CD4-positive, alpha-beta T cell treated with Interleukin-12 subunit alpha and Interleukin-12 subunit beta, for 1 hour (primary cell): ENCODE measurements around the gene SMTNL2.

ENCODE experiments used
- DNase-seq: peaks from one replicate; pipeline ENCODE4 v3.0.0-alpha.2; 2020

The SMTNL2 gene

DNA sequence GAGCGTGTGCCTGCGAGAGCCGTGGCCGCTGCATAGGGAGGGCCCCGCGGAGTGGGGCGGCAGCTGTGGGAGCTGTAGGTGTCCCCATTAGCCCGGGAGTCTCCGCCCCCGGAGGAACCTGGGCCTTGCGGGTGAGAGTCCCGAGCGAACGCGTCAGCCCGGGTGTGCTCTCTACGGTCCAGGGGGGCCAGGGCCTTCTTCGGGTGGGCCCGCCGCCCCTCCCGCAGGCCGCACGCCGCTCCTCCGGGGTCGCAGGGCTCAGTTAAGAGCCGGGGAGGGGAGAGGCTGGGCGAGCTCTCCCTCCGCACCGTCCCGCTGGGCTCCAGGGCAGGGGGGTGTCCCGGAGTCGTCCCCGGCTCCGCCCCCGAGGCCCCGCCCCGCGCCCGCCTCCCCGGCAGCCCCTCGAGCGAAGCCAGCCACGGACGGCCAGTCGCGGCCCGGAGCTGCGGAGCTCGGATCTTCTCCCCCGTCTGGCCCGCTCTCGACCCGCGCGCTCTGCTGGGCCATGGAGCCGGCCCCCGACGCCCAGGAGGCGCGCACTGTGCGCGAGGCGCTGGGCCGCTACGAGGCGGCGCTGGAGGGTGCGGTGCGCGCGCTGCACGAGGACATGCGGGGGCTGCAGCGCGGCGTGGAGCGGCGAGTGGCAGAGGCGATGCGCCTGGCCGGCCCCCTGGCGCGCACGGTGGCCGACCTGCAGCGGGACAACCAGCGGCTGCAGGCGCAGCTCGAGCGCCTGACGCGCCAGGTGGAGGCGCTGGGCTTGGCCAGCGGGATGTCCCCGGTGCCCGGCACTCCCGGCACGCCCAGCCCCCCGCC is at the start of gene SMTNL2:
Gene SMTNL2, plus strand, starts transcription at position 429 of the 816 bp plus-strand sequence. Its CDS starts 77 bp downstream, at position 506.
- DNase-seq, result peak; percentile 8

DNA sequence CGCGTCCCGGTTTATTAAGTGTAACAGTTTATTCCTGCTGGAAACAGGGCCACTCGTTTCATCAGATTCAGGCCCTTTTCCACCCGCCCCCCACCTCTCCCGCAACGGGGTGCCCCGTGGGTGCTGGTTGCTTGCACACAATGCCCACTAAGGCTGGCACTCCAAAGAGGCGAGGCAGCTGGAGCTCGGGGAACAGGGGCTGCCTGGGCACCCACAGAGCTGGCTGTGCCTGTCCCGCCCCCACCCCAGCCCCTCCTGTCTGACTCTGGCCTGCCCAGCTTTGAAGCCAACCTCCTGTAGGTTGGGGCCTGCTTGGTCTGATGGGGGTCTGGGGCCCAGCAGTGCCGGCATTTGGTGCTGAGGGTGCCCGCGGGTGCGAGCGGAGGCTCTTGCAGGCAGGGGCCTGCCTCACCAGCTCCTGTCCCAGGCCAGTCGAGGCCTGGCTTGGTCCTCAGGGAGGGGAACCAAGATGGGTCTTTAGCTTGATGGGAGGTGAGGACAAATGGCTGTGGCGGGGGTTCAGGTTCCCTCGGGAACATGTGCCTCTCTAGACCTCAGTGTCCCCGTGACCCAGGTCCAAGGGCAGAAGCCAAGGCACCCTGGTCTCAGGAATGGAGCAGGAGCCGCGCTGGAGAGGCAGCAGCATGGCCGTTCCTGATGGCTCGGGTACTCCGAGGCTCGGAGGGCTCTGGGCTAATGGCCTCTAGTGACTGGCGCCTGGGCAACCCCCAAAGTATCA is 49.2 kb upstream of the SMTNL2 start:
- no peak for DNase-seq

DNA sequence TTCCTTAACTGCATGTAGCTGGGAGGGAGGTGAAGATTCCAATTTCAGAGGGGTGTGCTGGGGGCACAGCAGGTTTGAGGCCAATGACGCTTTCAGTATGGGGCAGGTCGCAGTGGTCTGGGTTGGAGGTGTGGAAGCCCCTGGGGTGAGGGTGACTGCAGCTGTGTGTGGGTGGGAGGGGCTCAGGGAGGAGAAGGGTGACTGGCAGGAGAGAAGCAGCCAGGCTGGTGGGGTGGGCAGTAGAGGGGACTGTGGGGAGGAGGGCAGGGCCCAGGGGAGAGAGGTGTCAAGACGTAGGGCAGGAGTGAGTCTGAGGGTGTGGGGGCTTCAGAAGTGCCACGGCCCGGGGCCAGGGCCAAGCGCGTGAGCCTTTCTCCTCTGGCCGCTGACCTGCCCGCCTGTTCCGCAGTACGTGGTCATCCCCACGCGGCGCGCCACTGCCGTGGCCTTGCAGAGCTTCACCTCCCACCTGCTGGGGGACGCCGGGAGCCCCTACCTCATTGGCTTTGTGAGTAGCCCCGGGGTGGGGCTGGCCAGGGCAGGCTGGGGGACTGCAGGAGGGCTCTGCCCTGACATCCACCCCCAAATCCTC is 48.6 kb upstream of the SMTNL2 start:
- no peak for DNase-seq

DNA sequence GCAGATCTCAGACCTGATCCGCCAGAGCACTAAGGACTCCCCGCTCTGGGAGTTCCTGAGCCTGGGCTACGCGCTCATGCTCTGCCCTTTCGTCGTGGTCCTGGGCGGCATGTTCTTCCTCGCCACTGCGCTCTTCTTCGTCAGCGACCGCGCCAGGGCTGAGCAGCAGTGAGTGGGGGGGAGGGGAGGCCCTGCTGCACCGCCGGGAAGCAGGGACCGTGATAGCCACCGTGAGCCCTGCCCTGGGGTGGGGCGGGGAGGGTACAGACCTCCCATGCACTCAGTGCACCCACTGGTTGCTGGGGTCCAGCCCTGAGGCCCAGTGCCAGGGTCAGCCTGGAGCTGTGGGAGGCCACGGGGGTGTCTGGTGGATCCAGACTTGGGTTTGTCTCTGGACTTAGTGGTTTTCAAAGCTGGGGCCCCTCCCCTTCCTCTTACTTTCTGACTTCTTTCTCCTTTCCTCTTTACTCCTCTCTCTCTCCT is 48.0 kb upstream of the SMTNL2 start:
- DNase-seq, result no peak

DNA sequence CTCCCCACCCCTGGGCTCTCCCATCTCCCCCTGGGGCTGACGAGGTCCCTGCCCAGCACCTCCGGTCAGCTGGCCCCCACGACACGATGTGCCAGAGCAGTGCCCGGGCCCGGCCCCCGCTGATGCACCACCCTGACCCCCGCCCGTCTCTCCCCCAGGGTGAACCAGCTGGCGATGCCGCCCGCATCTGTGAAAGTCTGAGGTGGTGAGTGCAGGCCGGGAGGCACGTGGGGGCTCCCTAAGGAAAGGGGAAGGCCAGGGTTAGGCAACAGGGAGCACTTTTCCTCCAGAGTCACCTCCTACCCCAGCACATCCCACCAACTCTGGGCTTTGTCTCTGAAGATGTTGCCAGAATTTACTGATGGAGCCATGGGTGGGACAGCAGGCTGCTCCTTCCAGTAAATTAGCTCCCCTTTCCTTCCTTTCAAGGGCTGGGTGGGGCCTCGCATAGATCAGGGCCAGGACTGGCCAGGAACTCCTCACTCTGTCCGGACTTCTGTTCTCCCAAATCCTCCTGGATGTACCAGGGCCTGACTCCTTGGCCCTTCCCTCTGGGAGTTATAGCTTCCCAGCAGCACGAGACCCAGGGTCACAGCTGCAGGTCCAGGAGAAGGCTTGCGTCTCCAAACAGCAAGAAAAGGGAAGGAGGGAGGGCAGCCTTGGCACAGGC is 47.5 kb upstream of the SMTNL2 start:
- no peak for DNase-seq

DNA sequence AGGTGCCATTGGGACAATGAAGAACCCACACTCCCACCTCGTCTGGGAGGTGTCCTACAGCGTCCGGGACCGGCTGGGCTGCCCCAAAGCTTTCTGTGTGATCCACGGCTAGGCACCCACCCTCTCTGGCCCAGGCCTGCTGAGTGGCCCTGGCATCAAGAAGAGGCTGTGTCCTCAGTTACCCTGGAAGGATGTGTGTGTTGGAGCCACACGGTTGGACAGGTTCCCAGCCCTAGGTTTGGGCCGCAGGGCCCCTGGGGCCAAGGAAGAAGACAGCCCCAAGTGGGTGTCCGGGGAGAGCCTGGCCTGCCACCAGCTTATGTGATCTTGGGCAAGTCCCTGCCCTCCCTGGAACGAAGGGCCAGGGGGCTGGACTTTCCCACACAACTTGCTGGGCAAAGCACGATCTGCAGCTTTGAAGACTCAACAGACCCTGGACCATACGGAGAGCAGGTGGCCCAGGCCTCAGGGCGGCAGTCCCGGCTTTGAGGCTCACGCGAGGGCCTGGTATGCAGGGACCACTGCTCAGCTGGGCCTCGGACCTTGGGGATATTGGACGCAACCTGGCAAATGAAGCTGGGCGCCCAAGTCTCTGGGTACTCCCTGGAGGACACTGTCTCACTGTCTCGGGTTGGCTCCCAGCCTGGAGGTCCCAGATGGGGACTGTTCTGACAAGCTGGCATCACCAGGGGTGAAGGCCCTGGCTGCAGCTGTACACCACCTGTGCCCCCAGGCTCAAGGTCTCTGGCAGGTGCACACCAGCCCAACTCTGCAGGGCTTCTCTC is 46.7 kb upstream of the SMTNL2 start:
- no peak for DNase-seq

DNA sequence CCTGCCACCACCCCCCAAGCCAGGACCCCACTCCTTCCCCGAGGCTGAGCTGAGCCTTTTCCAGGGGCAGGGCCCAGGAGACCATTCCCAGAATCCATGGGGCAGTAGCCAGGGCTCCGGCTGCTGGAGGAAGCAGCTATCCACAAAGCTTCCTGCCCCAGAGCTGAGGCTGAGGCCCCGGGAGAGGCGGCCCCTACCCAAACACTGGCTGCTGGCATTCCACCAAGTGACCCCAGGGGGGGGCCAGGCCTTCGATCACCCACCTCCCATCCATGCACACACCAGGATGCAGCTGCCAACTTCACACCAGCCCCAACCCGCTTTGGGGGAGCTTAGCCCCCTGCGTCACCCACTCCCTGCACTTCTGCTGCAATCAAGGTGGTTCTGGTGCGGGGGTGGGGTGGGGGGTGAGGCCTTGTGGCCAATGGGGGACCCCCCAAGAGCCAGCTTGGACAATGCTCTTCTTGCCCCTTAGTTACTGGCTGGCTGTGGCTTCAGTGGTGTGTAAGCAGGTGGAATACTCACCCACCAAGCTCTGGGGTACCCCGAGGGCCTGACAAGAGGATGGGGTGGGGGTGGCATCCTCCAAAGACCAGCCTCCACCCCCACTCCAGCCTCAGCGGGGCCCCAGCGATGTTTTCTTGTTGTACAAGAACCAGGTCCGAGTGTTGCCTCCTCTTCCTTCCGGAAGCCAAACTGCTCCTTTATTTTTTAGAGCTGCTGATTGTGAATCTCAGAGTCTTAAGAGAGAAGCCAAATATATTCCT is 45.9 kb upstream of the SMTNL2 start:
- no peak for DNase-seq

DNA sequence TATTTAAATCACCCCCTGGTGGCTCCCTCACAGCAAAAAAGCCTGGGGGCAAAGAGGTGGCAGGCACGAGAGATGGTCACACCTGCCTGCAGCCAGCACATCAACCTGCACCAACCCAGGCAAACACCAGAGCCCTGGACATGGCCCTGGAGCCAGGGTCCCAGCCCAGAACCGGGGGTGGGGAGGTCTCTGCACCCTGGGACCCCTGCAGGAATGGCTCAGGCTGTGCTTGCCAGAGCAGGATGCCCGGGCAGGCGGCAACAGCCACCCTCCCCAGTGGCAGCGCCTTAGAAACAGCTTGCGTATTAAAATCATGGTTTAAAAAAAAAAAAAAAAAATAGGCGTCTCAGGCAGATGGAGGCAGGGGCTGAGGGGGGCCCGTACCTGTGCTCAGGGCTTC is 45.3 kb upstream of the SMTNL2 start:
- DNase-seq, result no peak

DNA sequence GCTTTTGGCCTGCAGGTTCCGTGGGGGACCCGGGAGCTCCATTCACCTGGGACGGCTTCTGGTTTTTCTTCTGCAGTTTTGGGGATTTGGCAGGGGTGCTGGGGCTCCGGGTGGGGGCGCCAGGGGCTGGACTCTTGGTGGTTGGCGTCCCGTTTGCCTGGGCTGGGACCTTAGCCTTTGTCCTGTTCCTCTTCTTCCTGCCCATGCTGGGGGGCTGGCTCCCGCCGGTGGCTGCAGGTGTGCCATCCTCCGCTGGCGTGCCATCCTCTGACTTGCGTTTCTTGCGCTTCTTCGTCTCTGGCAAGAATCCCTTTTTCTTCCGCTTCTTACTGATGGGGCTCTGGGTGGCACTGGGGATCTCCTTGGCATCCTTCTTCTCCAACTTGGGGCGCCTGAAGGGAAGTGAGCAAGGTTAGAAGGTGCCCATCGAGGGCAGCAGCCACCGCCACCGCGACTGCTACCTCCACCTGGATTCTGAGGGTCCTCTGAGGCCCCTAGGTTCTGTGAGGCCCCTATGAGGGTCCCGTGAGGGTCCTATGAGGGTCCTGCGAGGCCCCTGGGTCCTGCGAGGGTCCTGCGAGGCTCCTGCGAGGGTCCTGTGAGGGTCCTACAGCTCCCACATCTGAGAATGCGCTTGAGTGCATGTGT is 44.6 kb upstream of the SMTNL2 start:
- no peak for DNase-seq

DNA sequence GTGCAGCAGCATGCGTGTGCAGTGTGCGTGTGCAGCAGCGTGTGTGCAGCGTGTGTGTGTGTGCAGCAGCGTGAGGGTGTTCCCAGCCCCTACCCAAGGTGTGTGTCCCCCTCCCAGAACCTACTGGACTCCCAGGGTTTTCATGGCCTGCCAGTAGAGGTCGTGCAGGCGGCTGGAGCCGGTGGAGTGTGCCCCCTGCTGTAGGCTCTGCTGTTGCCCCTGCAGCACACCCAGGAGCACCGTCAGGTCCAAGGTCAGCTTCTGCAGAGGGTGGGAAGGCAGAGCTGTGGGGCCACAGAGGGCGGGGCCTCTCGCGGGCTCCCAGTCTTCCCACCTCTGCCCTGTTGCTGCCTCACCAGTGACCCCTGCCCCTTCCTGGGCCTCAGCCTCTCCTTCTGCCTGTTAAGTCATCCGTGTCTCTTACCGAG is 44.1 kb upstream of the SMTNL2 start:
- DNase-seq, result no peak

DNA sequence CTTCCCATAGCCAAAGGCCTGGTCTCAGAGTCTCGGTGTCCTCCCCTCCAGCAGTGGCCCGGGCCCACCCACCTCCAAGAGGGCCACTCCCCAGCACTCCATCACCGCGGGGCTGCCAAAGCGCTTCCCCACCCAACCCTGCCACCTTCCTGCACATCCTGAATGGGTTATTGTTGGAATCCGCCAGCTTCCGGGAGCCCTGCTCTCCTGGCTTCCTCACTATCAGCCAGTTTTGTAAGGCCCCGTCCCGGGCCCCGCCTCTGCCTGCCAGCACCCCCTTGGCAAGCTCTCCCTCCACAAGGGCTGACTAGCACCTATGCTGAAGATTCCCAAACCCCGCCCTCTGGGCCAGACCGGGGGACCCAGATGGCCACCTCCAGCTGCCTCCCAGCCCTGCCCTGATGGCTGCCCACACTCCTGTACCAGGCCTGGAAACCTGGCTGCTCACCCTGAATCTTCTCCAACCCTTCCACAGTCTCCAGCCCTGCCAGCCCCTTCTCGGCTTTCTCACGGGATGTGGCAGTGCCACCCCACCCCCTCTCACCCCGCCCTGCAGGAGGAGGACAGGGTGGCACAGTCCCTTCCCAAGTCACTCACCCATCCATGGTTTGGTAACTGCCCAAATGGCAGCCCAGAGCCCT is 43.5 kb upstream of the SMTNL2 start:
- no peak for DNase-seq

DNA sequence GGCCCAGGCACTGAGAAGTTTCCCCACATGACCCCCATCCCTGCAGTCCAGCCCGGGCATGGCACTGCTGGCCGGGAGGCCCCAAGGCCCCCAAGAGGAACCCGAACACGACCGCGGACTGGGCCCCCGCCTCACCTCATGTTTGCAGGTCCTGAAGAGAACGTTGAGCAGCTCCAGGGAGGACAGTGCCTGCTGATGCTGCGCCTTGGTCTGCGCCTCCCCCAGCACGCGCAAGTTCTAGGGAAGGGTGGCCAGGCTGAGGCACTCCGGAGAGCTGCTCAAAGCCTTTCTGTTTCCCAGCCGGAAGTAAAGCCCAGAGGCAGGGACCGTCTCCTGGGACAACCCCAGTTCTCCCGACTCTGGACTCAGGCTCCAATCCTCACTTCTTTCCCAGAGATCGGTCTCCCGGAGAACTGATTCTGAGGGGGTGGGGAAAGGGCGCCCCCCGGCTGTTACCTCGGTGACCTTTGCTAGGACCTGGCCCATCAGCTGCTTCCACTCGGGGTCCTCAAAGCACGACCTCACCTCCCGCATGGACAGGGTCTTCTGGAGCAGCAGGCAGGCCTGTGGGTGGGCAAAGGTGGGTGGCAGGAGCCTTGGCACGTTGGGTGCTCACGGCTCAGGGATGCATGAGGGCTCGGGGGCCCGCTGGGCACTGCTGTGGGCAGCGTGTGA is 42.9 kb upstream of the SMTNL2 start:
- no peak for DNase-seq

DNA sequence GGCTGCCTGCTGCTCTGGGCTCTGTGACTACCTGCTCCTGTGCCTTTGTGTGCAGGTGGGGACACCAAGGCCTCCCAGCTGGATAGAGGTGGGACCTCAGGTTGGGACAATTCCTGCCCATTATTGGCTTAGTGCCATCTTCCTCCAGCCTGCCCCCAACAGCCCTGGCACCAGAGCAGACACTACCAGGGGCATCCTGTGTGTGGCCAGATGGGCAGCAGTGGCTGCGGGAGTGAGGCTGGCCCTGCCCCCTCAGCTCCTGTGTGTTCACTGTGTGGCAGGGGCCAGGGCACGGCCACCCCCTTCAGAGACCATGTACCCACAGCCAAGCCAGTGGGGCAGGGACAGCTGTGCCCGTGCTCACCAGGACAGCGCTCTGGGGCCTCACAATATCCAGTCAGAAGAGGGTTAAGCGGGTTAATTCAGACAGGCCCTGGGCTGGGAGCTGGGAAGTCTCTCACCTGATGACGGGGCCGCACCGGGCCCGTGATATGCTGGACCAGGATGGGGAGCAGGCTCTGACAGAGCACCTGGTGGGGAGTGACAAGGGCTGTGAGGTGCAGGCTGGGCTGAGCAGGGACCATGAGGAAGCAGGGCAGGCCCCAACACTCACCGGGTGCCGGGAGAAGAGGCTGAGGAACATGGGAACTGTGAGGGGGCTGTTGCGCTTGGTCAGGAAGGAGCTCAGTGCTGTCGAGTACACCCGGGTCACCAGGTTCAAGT is 42.2 kb upstream of the SMTNL2 start:
- DNase-seq, result no peak

DNA sequence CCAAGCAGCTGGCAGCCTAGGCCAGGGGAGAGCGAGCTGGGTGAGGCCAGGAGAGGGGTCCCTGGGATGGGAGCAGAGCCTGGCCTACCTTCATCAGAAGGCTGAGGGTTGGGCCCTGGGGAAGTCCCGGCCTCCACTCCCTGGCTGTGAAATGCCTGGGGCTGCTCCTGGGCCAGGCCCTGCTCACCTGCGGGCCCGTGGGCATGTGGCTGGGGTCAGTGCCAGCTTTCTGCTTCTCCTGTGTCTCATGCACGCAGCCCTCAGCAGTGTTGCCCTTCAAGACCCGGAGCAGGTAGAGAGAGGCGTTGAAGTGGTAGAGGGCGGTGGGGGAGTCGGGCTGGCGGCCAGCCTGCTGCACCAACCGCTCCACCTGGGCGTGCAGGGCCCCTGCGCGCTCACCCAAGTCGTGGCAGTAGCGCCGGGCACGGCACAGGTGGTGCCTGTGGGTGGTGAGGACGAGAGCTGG is 41.6 kb upstream of the SMTNL2 start:
- no peak for DNase-seq

DNA sequence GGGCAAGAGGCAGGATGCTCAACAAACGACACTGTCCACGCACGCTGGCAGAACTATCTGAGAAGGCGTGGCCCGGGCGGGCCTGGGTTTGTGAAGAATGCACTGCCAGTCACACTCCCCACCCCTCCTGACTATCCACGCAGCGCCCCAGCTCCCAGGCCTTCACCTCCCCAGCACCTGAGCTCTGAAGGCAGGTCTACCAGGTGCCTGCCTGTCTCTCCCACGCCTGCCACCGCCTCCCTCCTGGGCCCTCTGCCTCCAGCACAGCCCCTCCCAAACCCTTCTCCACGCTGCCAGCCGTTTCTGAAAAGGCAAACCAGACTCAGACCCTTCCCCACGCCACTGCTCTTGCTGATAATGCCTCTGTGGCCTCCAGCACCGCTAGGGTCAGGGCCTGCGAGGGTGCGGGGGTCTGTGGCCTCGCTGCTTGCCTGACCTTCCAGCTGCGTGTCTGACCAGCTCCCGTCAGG is 40.7 kb upstream of the SMTNL2 start:
- no peak for DNase-seq

DNA sequence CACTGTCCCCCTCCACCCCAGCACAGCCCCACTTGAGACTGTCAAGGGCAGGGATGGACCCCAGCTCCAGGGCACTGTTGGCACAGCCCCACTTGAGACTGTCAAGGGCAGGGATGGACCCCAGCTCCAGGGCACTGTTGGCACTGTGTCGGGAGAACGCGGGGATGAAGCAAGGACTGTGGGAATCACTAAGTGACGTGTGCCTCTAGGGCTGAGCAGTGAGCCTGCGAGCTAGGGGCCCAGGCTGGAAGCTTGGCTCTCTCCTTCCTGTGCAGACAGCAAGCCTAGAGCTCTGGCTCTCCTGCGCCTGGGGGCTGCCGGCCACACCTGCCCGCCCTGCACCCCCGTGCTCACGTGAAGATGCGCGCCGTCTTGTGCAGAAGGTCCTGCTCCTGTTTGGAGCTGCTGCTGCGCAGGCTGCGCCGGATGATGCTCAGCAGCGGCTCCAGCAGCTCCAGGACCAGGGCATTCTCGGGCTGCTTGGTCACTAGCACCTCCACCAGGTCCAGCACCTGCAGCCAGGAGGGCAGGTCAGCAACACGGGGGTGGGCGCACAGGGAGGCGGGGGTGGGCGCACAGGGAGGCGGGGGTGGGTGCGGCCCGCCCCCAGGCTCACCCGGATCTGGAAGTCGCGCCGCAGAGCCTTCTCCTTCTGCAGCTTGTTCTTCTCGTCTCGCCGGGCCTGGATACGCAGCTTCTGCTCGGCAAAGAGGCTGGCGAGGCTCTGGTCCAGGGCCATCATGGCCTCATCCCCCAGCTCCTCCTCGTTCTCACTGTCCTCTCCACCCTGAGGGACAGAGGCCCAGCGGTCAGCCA is 40.0 kb upstream of the SMTNL2 start:
- DNase-seq, result no peak

DNA sequence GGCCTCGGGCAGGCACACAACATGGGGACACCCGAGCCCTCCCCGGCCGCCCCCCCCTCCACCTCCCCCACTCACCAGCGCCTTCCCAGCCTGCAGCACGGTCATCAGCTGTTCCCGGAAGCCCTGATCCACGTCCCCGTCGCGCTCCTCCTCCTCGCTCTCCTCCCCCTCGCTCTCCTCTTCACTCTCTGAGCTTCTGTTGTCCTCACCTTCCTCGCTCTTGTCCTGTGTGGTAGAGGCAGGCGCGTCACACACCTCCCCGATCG is 39.4 kb upstream of the SMTNL2 start:
- no peak for DNase-seq

DNA sequence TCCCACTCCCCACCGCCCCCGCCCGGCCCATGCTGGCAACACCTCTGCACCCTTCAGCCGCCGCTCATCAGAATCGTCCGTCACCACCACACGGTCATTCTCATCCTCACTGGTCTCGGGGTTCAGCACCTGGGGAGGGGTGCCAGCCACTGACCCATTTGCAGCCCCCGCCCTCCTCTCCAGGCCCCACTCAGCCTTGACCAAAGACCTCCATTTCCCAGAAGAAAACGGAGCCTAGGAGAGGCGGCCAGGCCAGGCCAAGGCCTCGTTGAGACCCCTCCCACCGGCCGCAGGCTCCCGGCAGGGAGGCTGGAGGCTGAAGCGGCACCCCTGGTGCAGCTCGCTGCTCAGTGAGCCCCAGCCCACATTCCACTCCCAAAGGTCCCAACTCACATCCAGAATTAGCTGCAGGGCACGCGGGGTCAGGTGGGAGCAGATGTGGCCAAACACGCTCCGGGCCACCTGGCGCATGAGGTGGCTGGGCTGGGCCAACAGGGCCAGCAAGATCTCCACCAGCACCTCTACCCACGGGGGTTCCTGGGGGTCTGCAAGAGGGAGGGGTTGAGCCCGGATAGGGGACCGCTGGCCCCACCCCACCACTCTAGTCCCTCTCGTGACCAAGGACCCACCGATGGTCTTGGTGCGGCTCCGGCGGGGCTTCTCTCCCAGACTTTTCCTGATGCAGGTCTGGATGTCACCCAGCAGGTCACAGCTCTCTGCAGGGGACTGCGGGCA is 38.9 kb upstream of the SMTNL2 start:
- no peak for DNase-seq
